ENCODE measurements around the gene FAM180B. TPM values are rescaled to one million over a fixed set of nuclear protein-coding genes. Genes with fewer than 3 reads are reported as not detected.

FAM180B gene
- total and polyA plus RNA-seq, 2 of the 13 experiments (the other 11 are each of a cell fraction or from before 2014, with no cell fraction given), result 0.40 to 1.0 TPM

DNA sequence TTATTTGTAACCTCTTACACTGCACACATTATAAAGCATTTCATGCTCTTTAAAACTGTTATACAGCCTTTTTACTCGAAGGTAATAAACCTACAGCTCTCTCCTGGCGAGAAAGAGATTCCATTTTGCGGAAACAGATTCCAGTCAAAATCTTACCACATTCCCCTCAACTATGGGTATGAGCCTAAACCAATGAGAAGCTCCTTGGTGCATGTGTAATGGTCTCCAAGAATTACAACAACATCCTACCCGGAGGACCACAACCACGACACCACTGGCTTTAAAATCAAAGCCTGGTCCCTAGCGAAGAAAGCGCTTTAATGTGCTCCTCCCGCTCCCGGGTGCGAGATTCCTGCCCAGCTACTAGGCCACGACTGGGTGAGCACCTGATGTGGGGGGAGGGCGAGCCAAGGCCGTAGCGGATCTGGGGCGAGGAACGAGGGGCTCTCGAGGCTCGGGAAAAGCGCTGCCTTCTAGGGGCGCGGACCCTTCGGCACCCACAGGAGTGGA, 34.4 kb upstream of the FAM180B start (continued):
- no peak for TF ChIP-seq ATF1 (CRISPR knock-in tag; IDR thresholded peaks at IDR 0.05)
- no peak for TF ChIP-seq NONO (IDR thresholded peaks at IDR 0.05)
- TF ChIP-seq NONO (CRISPR knock-in tag; conservative IDR thresholded peaks at IDR 0.05), result no peak
- TF ChIP-seq, protein P1, sequence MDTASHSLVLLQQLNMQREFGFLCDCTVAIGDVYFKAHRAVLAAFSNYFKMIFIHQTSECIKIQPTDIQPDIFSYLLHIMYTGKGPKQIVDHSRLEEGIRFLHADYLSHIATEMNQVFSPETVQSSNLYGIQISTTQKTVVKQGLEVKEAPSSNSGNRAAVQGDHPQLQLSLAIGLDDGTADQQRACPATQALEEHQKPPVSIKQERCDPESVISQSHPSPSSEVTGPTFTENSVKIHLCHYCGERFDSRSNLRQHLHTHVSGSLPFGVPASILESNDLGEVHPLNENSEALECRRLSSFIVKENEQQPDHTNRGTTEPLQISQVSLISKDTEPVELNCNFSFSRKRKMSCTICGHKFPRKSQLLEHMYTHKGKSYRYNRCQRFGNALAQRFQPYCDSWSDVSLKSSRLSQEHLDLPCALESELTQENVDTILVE (CRISPR knock-in tag; IDR thresholded peaks at IDR 0.05), result no peak
- no peak for TF ChIP-seq ZNF256 (CRISPR knock-in tag; conservative IDR thresholded peaks at IDR 0.05)
- peak; percentile 28; the same call in 1 of the 2 replicates for TF ChIP-seq SALL1 (CRISPR knock-in tag; IDR thresholded peaks at IDR 0.05)
- no peak for TF ChIP-seq GTF3A (CRISPR knock-in tag; conservative IDR thresholded peaks at IDR 0.05)
- TF ChIP-seq ZNF563 (CRISPR knock-in tag; IDR thresholded peaks at IDR 0.05), result no peak
- no peak for TF ChIP-seq RBM39 (IDR thresholded peaks at IDR 0.05; ENCODE audit: low read depth, low read length, poor library complexity, severe bottlenecking)
- no peak for TF ChIP-seq ZNF343 (CRISPR knock-in tag; IDR thresholded peaks at IDR 0.05)
- TF ChIP-seq, protein P2, sequence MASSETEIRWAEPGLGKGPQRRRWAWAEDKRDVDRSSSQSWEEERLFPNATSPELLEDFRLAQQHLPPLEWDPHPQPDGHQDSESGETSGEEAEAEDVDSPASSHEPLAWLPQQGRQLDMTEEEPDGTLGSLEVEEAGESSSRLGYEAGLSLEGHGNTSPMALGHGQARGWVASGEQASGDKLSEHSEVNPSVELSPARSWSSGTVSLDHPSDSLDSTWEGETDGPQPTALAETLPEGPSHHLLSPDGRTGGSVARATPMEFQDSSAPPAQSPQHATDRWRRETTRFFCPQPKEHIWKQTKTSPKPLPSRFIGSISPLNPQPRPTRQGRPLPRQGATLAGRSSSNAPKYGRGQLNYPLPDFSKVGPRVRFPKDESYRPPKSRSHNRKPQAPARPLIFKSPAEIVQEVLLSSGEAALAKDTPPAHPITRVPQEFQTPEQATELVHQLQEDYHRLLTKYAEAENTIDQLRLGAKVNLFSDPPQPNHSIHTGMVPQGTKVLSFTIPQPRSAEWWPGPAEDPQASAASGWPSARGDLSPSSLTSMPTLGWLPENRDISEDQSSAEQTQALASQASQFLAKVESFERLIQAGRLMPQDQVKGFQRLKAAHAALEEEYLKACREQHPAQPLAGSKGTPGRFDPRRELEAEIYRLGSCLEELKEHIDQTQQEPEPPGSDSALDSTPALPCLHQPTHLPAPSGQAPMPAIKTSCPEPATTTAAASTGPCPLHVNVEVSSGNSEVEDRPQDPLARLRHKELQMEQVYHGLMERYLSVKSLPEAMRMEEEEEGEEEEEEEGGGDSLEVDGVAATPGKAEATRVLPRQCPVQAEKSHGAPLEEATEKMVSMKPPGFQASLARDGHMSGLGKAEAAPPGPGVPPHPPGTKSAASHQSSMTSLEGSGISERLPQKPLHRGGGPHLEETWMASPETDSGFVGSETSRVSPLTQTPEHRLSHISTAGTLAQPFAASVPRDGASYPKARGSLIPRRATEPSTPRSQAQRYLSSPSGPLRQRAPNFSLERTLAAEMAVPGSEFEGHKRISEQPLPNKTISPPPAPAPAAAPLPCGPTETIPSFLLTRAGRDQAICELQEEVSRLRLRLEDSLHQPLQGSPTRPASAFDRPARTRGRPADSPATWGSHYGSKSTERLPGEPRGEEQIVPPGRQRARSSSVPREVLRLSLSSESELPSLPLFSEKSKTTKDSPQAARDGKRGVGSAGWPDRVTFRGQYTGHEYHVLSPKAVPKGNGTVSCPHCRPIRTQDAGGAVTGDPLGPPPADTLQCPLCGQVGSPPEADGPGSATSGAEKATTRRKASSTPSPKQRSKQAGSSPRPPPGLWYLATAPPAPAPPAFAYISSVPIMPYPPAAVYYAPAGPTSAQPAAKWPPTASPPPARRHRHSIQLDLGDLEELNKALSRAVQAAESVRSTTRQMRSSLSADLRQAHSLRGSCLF (CRISPR knock-in tag; IDR thresholded peaks at IDR 0.05; ENCODE audit: borderline replicate concordance), result peak; percentile 52; the same call in 1 of the 2 replicates
- no peak for TF ChIP-seq MXI1 (IDR thresholded peaks at IDR 0.05; ENCODE audit: borderline replicate concordance, low read depth, low read length)
- TF ChIP-seq GTF2F1 (IDR thresholded peaks at IDR 0.05; ENCODE audit: low read length), result no peak
- no peak for TF ChIP-seq ZFP90 (CRISPR knock-in tag; IDR thresholded peaks at IDR 0.05; ENCODE audit: borderline replicate concordance)
- TF ChIP-seq, protein P3, sequence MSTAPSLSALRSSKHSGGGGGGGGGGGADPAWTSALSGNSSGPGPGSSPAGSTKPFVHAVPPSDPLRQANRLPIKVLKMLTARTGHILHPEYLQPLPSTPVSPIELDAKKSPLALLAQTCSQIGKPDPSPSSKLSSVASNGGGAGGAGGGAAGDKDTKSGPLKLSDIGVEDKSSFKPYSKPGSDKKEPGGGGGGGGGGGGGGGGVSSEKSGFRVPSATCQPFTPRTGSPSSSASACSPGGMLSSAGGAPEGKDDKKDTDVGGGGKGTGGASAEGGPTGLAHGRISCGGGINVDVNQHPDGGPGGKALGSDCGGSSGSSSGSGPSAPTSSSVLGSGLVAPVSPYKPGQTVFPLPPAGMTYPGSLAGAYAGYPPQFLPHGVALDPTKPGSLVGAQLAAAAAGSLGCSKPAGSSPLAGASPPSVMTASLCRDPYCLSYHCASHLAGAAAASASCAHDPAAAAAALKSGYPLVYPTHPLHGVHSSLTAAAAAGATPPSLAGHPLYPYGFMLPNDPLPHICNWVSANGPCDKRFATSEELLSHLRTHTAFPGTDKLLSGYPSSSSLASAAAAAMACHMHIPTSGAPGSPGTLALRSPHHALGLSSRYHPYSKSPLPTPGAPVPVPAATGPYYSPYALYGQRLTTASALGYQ (CRISPR knock-in tag; IDR thresholded peaks at IDR 0.05), result 0 out of 2 replicates have a peak, but pooled peaks have one; percentile 49
- TF ChIP-seq TP53 (CRISPR knock-in tag; conservative IDR thresholded peaks at IDR 0.05), result no peak
- no peak for TF ChIP-seq KAT2B (IDR thresholded peaks at IDR 0.05; ENCODE audit: borderline replicate concordance, low read depth, low read length)
- TF ChIP-seq MXD4 (CRISPR knock-in tag; IDR thresholded peaks at IDR 0.05), result no peak
- TF ChIP-seq FOXK1 (CRISPR knock-in tag; IDR thresholded peaks at IDR 0.05; ENCODE audit: borderline replicate concordance, low read depth), result no peak
- TF ChIP-seq, protein P4, sequence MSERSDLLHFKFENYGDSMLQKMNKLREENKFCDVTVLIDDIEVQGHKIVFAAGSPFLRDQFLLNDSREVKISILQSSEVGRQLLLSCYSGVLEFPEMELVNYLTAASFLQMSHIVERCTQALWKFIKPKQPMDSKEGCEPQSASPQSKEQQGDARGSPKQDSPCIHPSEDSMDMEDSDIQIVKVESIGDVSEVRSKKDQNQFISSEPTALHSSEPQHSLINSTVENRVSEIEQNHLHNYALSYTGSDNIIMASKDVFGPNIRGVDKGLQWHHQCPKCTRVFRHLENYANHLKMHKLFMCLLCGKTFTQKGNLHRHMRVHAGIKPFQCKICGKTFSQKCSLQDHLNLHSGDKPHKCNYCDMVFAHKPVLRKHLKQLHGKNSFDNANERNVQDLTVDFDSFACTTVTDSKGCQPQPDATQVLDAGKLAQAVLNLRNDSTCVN (CRISPR knock-in tag; IDR thresholded peaks at IDR 0.05; ENCODE audit: borderline replicate concordance), result peak; percentile 61; the same call in 1 of the 2 replicates
- 0 out of 2 replicates have a peak, but pooled peaks have one; percentile 66 for TF ChIP-seq ZNF619 (CRISPR knock-in tag; IDR thresholded peaks at IDR 0.05)
- no peak for TF ChIP-seq ZNF446 (CRISPR knock-in tag; IDR thresholded peaks at IDR 0.05)
